NT2/D1 (cell line): ENCODE data around the gene CRIP3.

ENCODE experiments used
- DNase-seq: peaks from one replicate; pipeline ENCODE4 v3.0.0-alpha.2; 2011; ENCODE audit warnings: low read depth, low spot score
- H3K27me3 ChIP-seq: 2 replicates; pipeline ENCODE4 v1.6.0; 2011; ENCODE audit warnings: mild to moderate bottlenecking; ENCODE audit not compliant: insufficient read length, insufficient read depth
- H3K36me3 ChIP-seq: 2 replicates; pipeline ENCODE4 v1.6.1; 2011; ENCODE audit warnings: mild to moderate bottlenecking, low read length, mixed read lengths; ENCODE audit not compliant: insufficient read depth, insufficient read length
- H3K4me1 ChIP-seq: 2 replicates; pipeline ENCODE4 v1.5.1; 2011; ENCODE audit not compliant: insufficient read depth, insufficient read length
- H3K4me3 ChIP-seq: 2 replicates; pipeline ENCODE4 v1.5.1; 2011; ENCODE audit warnings: low read depth; ENCODE audit not compliant: insufficient read length
- H3K9ac ChIP-seq: 2 replicates; pipeline ENCODE4 v1.6.0; 2011; ENCODE audit warnings: low read depth; ENCODE audit not compliant: insufficient read length
- H3K9me3 ChIP-seq: 2 replicates; pipeline ENCODE4 v1.5.1; 2011; ENCODE audit warnings: mild to moderate bottlenecking, low read length; ENCODE audit not compliant: insufficient read depth
- SUZ12 ChIP-seq: IDR thresholded peaks from 2 replicates; pipeline ENCODE4 v1.6.1; 2011; ENCODE audit not compliant: insufficient read length, insufficient read depth; ENCODE audit errors: extremely low read depth
- YY1 ChIP-seq: IDR thresholded peaks from 2 replicates; pipeline ENCODE4 v1.6.1; 2011; ENCODE audit not compliant: insufficient read length, insufficient read depth
- ZNF274 ChIP-seq: IDR thresholded peaks from 2 replicates; pipeline ENCODE4 v1.6.1; 2011; ENCODE audit warnings: mild to moderate bottlenecking, low read depth, low read length

The CRIP3 gene

GRCh38 chr6:43286980-43287716 is 21.5 kb downstream of the CRIP3 start:
- H3K9ac ChIP-seq: no peak overlapping the region
- DNase-seq: no peak
- no peaks in the 10 kb centered on the region for H3K36me3 ChIP-seq
- no peaks in the 10 kb centered on the region for H3K27me3 ChIP-seq
- no peak overlapping the region for H3K4me3 ChIP-seq
- H3K9me3 ChIP-seq: no peaks in the 10 kb centered on the region
- TF ChIP-seq YY1 (no peak), ZNF274 (no peak), SUZ12 (no peak)
- peaks cover 6% of the 10 kb centered on the region for H3K4me1 ChIP-seq

DNA sequence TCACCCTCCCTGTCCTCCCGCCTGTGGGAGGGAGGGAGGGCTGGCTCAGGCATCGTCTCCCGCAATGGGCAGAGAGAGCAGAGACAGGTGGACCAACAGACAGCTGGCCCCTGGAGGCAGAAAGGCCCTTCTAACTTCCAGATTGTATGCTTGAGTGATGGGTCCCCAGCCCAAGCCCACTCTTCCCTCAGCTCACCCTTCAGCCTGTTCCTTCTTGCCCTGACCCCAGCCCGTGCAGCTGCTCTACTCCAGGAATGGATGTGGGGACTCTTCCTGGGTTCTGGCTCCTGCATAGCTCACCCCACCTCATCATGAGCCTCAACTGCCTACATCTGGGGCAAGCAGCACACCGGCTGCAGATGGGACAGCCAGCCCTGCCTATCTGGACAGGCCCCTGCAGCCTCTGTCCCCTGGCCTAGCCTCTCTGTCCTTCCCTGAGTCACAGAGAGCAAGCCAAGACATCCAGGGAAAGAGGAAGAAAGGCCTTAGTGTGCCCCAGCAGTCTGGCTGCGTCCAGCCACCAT is 22.1 kb downstream of the CRIP3 start:
- TF ChIP-seq SUZ12 (no peak), ZNF274 (no peak), YY1 (no peak)
- no peak for DNase-seq
- Histone ChIP-seq H3K36me3 (no peaks in the 10 kb centered on the region), H3K4me3 (no peak overlapping the region), H3K9ac (no peak overlapping the region), H3K4me1 (peaks cover 6% of the 10 kb centered on the region), H3K9me3 (no peaks in the 10 kb centered on the region), H3K27me3 (no peaks in the 10 kb centered on the region)

DNA sequence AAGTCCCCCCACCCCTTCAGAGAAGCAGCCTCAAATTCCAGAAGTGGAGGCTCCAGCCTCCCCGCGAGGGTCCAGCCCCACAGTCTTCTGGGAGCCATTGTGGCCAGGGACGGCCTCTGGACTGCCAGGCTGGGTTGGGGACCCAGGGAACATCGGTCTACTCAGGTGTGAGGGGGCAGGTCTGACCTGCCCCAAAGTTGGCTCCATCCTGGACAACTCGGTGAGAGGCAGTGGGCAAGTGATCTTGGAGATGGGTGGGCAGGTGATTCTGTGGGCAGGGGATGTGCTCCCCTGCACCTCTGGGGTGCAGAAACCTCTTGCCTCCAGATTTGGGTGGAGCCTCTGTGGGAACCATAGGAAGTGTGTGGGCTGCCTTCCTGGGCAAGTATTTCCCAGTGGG is 22.8 kb downstream of the CRIP3 start:
- TF ChIP-seq ZNF274 (no peak), YY1 (no peak), SUZ12 (no peak)
- Histone ChIP-seq H3K4me3 (no peak overlapping the region), H3K9me3 (no peaks in the 10 kb centered on the region)

GRCh38 chr6:43284991-43285781 is 23.4 kb downstream of the CRIP3 start:
- Histone ChIP-seq H3K27me3 (no peaks in the 10 kb centered on the region), H3K4me3 (no peak overlapping the region), H3K9me3 (no peaks in the 10 kb centered on the region), H3K4me1 (peaks cover 10% of the 10 kb centered on the region), H3K9ac (no peak overlapping the region), H3K36me3 (no peaks in the 10 kb centered on the region)
- TF ChIP-seq SUZ12 (no peak), YY1 (no peak), ZNF274 (no peak)
- DNase-seq: no peak

More for the DNA sequence above, 22.8 kb downstream of the CRIP3 start:
- no peaks in the 10 kb centered on the region for H3K36me3 ChIP-seq
- no peak overlapping the region for H3K9ac ChIP-seq
- no peaks in the 10 kb centered on the region for H3K27me3 ChIP-seq
- DNase-seq: no peak
- peaks cover 6% of the 10 kb centered on the region for H3K4me1 ChIP-seq

GRCh38 chr6:43283905-43284304 is 24.7 kb downstream of the CRIP3 start:
- no peaks in the 10 kb centered on the region for H3K36me3 ChIP-seq
- no peak for DNase-seq
- no peak overlapping the region for H3K4me3 ChIP-seq

GRCh38 chr6:43283514-43283901 is 25.1 kb downstream of the CRIP3 start:
- no peak overlapping the region for H3K4me3 ChIP-seq

More at GRCh38 chr6:43283905-43284304, 24.7 kb downstream of the CRIP3 start:
- TF ChIP-seq YY1: no peak
- no peak for TF ChIP-seq SUZ12
- Histone ChIP-seq H3K27me3 (no peaks in the 10 kb centered on the region), H3K9me3 (no peaks in the 10 kb centered on the region), H3K4me1 (peaks cover 14% of the 10 kb centered on the region), H3K9ac (no peak overlapping the region)

More at GRCh38 chr6:43283514-43283901, 25.1 kb downstream of the CRIP3 start:
- H3K9ac ChIP-seq: no peak overlapping the region
- peaks cover 16% of the 10 kb centered on the region for H3K4me1 ChIP-seq
- no peak for DNase-seq
- H3K27me3 ChIP-seq: no peaks in the 10 kb centered on the region
- H3K9me3 ChIP-seq: no peaks in the 10 kb centered on the region
- no peaks in the 10 kb centered on the region for H3K36me3 ChIP-seq
- TF ChIP-seq ZNF274: no peak
- no peak for TF ChIP-seq SUZ12
- TF ChIP-seq YY1: no peak
